ENCODE data around the gene SUOX. TPM values are rescaled to one million over a fixed set of nuclear protein-coding genes. Genes with fewer than 3 reads are reported as not detected.
A peak's percentile ranks its signal among the peaks of the same experiment; 100 is the strongest.
"Not testable (repeated sequence)": the region's sequence is repeated elsewhere in the genome, so short reads cannot be mapped to it uniquely, and the experiment has no call there.

SUOX gene
- total RNA-seq, 1 experiment from 2014 or later: 16.1 TPM

DNA sequence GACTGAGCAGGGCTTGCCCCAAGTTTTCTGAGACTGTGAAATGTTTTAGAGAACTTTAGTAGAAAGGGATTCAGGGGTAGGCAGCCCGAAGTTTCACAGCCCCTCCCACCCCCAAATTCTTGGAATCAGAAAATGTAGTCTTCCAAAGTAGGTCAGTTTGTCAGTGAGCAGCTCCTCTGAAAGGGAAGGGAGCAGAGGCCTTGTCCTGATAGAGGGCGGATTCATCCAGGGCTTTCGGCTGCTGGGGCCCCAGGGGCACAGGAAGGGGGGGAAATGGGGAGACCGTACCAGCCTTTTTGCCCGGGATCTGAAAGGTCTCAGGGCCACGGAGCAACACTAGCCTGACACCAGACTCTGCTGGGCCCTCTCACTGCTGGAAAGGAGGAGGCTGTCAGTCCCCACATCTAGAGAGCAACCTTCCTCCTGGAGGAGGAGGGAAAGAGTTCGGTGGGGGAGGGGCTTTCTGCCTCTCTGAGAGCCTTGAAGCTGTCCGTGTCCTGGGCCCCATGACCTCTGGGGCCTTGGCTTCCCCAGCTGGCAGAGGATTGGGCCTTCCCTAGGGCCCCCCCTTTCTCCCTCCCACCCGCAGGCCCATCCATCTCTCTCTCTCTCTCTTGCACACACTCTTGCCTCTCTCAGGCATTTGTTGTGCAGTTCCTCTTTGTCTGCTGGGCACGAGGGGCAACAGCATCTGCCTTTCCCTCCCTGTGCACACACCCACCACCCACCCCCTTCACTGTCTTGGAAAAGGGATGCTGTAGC is 23.5 kb downstream of the SUOX start, which contains the start of gene IKZF4:
Gene IKZF4 (plus strand): TSS at position 621 of the 762 bp plus-strand sequence. CDS start 451 bp downstream, outside the sequence.
- DNase-seq (ENCODE audit: low read depth): no peak

- DNase-seq (ENCODE audit: low read depth): no peak
These were observed 24.9 kb downstream of the SUOX start for GRCh38 chr12:56021889-56022497.

DNA sequence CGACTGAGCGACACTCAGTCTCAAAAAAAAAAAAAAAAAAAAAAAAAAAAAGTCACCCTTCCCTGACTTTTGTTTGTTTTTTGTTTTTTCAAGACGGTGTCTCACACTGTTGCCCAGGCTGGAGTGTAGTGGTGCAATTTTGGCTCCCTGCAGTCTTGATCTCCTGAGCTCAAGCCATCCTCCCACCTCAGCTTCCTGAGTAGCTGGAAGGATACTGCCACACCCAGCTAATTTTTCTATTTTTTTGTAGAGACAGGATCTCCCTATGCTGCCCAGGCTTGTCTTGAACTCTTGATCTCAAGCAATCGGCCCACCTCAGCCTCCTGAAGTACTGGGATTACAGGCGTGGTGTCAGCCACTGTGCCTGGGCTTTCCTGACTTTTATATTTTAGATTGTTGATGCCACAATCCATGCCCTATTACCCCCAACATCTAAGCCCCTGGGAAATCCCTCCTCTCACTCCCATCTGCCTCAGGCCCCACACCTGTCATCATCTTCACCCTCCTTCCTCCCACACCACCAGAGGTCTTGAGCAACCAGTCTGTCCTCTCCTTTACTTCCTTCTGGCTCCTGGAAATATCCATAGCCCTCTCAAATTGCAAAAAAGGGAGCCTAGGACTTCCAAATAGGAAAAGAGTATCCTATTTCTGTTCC is 31.6 kb downstream of the SUOX start:
- peak; percentile 20 for DNase-seq (ENCODE audit: low read depth)

GRCh38 chr12:56029166-56029519 is 32.1 kb downstream of the SUOX start:
- DNase-seq (ENCODE audit: low read depth): peak; percentile 26

DNA sequence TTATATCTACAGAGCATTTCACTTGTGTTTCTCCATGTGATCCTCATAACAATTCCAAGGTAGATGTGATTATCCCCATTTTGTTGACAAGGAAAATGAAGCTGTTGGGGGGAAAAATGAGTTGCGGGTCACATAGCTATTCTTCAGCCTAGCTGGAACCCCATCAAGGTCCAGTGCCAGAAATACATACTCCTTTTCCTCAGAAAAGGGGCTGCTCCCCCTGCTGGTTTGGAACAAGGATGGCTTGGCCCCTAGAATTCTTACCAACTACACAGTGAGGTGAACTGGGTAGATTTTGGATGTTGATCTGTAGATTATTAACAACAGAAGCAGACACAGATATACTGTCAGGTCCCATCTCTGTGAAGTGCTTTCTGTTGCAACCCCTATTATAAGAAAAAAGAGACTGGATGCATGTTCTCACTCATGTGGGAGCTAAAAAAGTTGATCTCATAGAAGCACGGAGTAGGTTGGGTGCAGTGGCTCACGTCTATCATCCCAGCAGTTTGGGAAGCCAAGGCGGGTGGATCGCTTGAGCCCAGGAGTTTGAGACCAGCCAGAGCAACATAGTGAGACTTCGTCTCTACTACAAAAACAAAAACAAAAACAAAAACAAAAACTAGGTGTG is 32.7 kb downstream of the SUOX start:
- peak; percentile 51 for DNase-seq (ENCODE audit: low read depth)

DNA sequence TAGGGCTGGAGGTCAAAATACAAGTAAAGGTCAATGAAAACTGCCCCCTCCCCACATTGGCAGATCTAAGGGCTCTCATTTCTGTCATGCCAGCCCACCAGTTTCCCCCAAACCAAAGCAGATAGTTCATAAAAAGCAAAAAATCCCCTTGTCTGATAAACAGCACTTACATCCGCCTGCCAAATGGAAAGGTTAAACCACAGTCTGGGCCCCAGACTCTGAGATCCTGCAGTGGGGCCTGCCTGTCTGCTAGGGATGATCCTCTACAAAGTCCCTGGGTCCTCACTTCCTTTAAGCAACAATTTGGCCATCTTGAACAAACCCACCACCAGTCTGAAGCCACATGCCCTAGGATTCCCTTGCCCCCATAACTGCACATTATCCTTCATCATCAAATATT is 34.9 kb downstream of the SUOX start:
- DNase-seq (ENCODE audit: low read depth): no peak

DNA sequence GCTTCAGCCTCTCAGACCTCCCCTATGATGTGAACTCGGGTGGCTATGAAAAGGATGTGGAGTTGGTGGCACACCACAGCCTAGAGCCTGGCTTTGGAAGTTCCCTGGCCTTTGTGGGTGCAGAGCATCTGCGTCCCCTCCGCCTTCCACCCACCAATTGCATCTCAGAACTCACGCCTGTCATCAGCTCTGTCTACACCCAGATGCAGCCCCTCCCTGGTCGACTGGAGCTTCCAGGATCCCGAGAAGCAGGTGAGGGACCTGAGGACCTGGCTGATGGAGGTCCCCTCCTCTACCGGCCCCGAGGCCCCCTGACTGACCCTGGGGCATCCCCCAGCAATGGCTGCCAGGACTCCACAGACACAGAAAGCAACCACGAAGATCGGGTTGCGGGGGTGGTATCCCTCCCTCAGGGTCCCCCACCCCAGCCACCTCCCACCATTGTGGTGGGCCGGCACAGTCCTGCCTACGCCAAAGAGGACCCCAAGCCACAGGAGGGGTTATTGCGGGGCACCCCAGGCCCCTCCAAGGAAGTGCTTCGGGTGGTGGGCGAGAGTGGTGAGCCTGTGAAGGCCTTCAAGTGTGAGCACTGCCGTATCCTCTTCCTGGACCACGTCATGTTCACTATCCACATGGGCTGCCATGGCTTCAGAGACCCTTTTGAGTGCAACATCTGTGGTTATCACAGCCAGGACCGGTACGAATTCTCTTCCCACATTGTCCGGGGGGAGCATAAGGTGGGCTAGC is 37.7 kb downstream of the SUOX start:
- DNase-seq (ENCODE audit: low read depth): no peak

GRCh38 chr12:56037161-56037560 is 40.1 kb downstream of the SUOX start:
- DNase-seq (ENCODE audit: low read depth): no peak

DNA sequence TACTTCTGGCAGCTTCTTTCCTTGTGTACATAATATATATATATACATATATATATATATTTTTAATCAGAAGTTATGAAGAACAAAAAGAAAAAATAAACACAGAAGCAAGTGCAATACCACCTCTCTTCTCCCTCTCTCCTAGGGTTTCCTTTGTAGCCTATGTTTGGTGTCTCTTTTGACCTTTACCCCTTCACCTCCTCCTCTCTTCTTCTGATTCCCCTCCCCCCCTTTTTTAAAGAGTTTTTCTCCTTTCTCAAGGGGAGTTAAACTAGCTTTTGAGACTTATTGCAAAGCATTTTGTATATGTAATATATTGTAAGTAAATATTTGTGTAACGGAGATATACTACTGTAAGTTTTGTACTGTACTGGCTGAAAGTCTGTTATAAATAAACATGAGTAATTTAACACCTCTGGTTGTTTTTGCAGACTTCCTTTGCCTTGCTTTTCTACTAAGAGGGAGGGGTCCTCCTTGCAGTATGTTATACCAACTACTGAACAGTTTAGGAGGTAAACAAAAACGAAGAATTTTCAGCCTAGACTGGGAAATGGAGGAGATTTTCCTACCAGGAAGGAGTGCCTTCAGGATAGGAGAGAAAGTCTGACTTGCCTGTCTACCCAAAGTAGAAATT is 41.1 kb downstream of the SUOX start:
- no peak for DNase-seq (ENCODE audit: low read depth)

GRCh38 chr12:56040151-56040550 is 43.1 kb downstream of the SUOX start:
- DNase-seq (ENCODE audit: low read depth): no peak

GRCh38 chr12:56040963-56041551 is 44.0 kb downstream of the SUOX start:
- DNase-seq (ENCODE audit: low read depth): no peak

DNA sequence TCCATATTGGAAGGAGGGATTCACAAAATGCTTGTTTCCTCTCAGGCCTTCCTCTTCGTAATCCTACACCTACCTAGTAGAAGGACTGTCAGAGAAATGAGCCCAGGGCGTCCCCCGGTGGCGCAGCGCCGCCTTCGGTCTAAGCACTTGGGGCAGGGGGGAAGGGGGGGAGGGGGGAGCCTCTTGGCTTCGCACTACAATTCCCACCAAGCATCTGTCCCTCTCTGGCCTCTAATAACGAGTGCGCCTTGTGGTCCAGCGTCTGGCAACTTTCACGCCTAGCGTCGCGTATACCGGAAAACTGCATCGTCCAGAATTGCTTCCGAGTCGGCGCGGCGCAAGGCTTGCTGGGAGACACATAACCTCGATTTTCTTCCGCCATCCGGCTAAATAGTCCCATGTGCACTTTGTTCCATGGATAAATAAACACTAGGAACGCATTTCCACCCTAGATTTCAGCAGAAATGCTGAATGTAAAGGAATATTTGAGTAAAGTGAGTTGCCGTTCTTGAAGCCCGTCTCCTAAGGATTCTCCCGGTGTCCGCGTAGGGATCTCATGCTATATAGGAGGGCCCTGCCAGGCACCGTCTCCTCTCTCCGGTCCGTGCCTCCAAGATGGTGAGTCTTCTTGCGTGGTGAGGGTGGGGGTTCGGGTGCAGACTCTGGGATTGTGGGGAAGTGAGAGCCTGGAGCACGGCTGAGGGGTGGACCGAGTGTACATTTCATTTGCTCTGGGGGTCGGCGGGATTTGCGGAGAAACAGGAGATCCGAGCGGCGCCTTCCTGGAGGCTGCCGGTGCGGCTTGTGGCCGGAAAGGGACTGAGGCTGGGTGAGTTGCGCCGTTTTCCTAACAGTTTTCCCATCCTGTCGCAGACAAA is 44.7 kb downstream of the SUOX start, which contains the start of gene RPS26:
Gene RPS26 (plus strand): TSS at position 367 of the 878 bp plus-strand sequence. CDS start 249 bp downstream, at position 616.
- peak; percentile 100 for DNase-seq (ENCODE audit: low read depth)

DNA sequence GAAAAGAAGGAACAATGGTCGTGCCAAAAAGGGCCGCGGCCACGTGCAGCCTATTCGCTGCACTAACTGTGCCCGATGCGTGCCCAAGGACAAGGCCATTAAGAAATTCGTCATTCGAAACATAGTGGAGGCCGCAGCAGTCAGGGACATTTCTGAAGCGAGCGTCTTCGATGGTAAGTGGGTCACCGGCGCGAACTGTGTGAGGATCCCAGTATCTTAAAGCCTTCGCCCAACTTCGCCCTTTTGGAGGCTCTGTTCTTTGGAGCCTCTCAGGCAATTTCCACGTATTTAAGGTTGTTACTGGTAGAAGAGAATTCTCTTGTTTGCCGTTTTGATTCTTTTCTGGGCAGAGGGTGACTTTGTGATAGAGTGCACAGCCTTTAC is 45.3 kb downstream of the SUOX start:
- not testable (repeated sequence) for DNase-seq (ENCODE audit: low read depth)

DNA sequence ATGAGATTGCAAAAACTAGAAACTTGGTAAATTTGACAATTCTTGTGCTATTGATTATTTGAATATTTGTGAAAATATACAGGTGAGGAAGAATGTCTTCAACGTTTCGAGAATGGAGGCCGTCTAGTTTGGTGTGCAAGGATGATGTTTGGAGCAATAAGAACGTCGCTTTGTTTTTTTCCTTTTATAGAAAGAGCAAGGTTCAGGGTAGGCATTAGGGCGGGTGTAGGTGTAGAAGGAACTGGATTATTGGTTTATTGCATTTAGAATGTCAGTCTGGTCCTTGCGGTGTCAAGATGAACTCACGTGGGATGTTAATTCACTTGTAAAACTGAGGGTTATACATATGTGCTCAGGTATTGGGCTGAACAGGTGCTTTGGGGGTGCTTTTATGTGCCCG is 45.8 kb downstream of the SUOX start:
- no peak for DNase-seq (ENCODE audit: low read depth)

GRCh38 chr12:56046027-56046780 is 49.1 kb downstream of the SUOX start:
- DNase-seq (ENCODE audit: low read depth): no peak

DNA sequence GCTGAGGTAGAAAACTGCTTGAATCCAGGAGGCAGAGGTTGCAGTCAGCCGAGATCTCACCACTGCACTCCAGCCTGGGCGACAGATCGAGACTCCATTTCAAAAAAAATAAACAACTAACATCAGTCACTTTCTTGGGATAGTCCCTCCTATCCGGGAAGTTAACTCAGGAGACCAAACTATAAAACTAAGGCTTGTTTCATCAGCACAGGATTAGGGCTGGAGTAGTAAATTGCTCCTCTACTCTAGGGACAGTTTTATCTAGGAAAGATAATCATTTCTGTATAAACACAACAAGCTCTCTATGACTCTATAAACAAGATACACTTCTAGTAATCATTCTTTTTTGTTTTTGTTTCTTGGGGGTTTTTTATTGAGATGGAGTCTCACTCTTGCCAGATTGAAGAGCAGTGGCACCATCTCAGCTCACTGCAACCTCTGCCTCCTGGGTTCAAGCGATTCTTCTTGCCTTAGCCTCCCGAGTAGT is 56.4 kb downstream of the SUOX start:
- no peak for DNase-seq (ENCODE audit: low read depth)

All from LHCN-M2 (cell line).